Natural killer cell treated with Interleukin-12 subunit alpha and Interleukin-12 subunit beta and Interleukin-15 and Interleukin-18, amount 100 ng/mL, for 72 hours (primary cell): ENCODE data around the gene GFOD1. TPM values are rescaled to one million over a fixed set of nuclear protein-coding genes. Genes with fewer than 3 reads are reported as not detected.

Source experiments
- ATAC-seq, 2 donors: fragments of 150-1000 bp; cut with Tn5 transposase in 1 of 2; sonication (Bioruptor Pico), chemical (Tn5 transposase) in 1 of 2; 2 replicates each; pipeline ENCODE4 v1.10.0; 2021
- DNase-seq: peaks from one replicate; pipeline ENCODE4 v3.0.0; 2022; ENCODE audit warnings: low spot score
- H3K27ac Mint-ChIP-seq, 2 donors: 1 replicate in 1 of 2; 2 replicates in 1 of 2; pipeline ENCODE4 v1.8.0; 2022; ENCODE audit warnings: mixed read lengths in 2 of 2, mild to moderate bottlenecking in 1 of 2, moderate library complexity in 1 of 2
- H3K27me3 Mint-ChIP-seq, 2 donors: 1 replicate in 1 of 2; 2 replicates in 1 of 2; pipeline ENCODE4 v1.8.0; 2022; ENCODE audit warnings: mixed read lengths in 2 of 2
- H3K36me3 Mint-ChIP-seq: one replicate; pipeline ENCODE4 v1.8.0; 2022; ENCODE audit warnings: mixed read lengths
- H3K4me1 Mint-ChIP-seq, 2 donors: 1 replicate in 1 of 2; 2 replicates in 1 of 2; pipeline ENCODE4 v1.8.0; 2022; ENCODE audit warnings: low read depth in 2 of 2, mixed read lengths in 2 of 2, mild to moderate bottlenecking in 1 of 2
- H3K4me3 Mint-ChIP-seq: one replicate; pipeline ENCODE4 v1.8.0; 2022; ENCODE audit warnings: mixed read lengths
- H3K9me3 Mint-ChIP-seq: 2 replicates; pipeline ENCODE4 v1.8.0; 2022; ENCODE audit warnings: mixed read lengths
- total RNA-seq, 2 donors: library from RNA; stranded (reverse); gene quantifications; one replicate each; pipeline ENCODE4 v1.2.3, GENCODE V29; 2022

Gene GFOD1
- total RNA-seq, 2 donors from 2014 or later, result 9.7 to 12.1 TPM

DNA sequence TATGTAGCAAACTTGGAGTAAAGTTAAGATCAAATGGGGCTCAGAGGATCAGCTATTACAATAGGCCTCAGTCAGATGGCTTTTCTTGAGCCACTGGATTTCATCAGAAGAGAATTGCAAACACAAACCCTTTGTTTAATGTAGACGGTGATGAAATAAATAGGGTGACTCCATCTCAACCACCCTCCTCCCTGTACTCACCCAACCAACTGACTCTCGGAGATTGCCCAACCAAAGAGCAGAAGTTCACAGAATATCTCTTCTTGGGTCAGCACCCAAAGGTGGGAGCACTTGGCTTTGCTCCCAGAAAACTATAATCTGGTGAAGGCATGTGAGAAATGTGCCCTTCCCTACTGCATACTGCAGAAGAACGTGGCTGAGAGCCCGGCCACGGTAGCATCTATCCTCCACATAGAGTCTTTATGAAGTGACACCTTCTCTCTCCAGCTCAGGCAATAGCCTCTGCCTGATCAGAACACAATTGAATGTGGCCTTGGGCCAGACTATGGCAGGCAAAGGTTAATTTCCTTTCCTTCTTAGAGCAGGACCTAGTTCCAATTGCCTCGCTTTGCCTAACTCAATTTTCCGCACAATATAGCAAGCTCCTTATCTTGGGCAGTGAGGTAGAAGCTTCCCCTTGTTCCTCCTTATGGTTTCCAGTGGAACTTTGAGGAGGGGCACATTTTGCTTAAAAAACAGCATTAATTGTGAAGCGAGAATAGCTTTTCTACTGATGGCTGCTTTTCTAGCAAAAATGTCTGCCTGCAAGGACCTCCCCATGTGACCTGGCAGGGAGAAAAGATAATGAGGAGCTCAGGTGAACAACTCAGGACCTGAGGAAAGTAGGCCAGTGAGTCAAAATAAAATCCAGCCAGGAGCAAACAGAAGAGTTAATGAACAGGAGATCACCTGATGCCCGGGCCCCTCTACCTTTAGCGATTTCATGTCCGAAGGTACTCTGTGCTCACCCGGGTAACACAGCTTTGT, 79.4 kb downstream of the GFOD1 start:
- H3K4me1 Mint-ChIP-seq, result peaks cover 60 to 69% of the 10 kb centered on the region in 2 donors
- ATAC-seq (peak; percentile 53 to 68), DNase-seq (no peak)
- no peaks in the 10 kb centered on the region for H3K9me3 Mint-ChIP-seq
- H3K27ac Mint-ChIP-seq, result peak overlapping the region; percentile 48 to 94
- H3K36me3 Mint-ChIP-seq, result no peaks in the 10 kb centered on the region
- H3K4me3 Mint-ChIP-seq, result no peak overlapping the region
- H3K27me3 Mint-ChIP-seq, result no peaks in the 10 kb centered on the region

DNA sequence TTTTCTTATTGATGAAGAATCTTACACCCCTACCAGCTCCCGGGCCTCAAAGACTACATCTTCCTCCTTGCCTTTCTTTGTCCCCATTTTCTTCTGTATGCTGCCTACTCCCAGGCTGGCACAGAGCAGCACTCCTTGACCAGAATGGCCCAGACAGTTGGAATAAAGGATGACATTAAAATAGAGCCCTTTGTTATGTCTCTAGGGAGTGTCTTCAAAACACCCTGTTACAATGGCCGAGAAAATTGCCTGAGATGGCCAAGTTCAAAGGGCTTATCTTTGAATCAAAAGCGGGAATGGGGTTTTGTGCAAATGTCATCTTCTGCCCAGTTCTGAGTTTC, 80.1 kb downstream of the GFOD1 start:
- H3K27ac Mint-ChIP-seq, result peak overlapping the region; percentile 48 to 94
- H3K36me3 Mint-ChIP-seq, result no peaks in the 10 kb centered on the region
- H3K4me3 Mint-ChIP-seq, result no peak overlapping the region
- no peak for DNase-seq
- peaks cover 63 to 66% of the 10 kb centered on the region in 2 donors for H3K4me1 Mint-ChIP-seq
- no peaks in the 10 kb centered on the region for H3K27me3 Mint-ChIP-seq
- H3K9me3 Mint-ChIP-seq, result no peaks in the 10 kb centered on the region
- ATAC-seq, result no peak

GRCh38 chr6:13406781-13407180, 80.6 kb downstream of the GFOD1 start:
- Mint-ChIP-seq H3K27ac (peak overlapping the region; percentile 40 to 94), H3K4me3 (no peak overlapping the region), H3K4me1 (peaks cover 62 to 64% of the 10 kb centered on the region in 2 donors), H3K27me3 (no peaks in the 10 kb centered on the region), H3K36me3 (no peaks in the 10 kb centered on the region), H3K9me3 (no peaks in the 10 kb centered on the region)
- no peak for DNase-seq
- no peak for ATAC-seq

DNA sequence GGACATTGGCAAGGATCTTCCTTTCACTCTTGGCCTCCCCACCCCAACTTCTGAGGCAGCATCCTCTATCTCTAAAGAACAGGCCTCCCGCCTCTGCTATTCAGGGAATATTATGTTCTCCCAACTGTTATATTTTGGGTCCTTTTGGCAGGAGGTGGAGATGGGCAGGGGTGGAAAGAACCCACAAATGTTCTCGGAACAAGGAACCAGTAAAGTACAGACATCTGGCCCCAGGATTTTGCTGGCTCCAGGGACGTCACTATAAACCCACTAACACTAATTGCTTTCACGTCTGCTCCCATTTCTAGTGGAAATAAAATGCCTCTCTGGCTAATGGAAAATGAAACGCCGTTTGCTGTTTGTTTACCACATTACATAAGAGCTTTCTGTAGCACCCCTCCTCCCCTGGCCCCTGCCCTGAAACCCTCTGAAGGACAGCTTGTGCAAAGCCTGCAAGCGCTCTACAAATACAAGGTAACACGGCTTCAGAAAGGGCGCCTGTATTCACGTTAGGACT, 81.4 kb downstream of the GFOD1 start:
- no peaks in the 10 kb centered on the region for H3K27me3 Mint-ChIP-seq
- H3K27ac Mint-ChIP-seq, result peak overlapping the region; percentile 40 to 94
- no peak overlapping the region for H3K4me3 Mint-ChIP-seq
- H3K36me3 Mint-ChIP-seq, result no peaks in the 10 kb centered on the region
- H3K9me3 Mint-ChIP-seq, result no peaks in the 10 kb centered on the region
- DNase-seq (no peak), ATAC-seq (no peak)
- peaks cover 63 to 64% of the 10 kb centered on the region in 2 donors for H3K4me1 Mint-ChIP-seq

DNA sequence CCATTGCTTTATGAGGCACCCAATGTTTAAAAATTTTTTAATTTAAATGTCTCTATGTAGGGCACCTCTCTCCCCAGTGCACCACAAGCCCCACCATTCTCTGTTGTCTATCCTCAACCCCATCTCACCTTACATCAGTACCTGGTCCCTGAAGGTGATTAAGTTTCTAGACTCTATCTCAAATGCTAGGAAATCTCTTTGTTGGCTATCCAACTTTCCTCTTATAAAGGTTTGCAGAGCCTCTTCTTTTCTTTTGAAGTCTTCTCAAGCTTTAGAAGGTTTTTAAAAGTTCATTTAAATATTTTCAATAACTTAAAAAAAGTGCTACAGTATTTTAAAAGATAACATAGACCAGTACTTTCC, 82.5 kb downstream of the GFOD1 start:
- Mint-ChIP-seq H3K27ac (peak overlapping the region; percentile 55 to 90), H3K36me3 (no peaks in the 10 kb centered on the region), H3K27me3 (no peaks in the 10 kb centered on the region), H3K4me1 (peaks cover 62 to 63% of the 10 kb centered on the region in 2 donors), H3K9me3 (no peaks in the 10 kb centered on the region), H3K4me3 (no peak overlapping the region)
- ATAC-seq, result peak in 1 of 2 donors; percentile 11
- DNase-seq, result no peak

GRCh38 chr6:13404228-13404891, 83.0 kb downstream of the GFOD1 start:
- DNase-seq, result no peak
- Mint-ChIP-seq H3K4me3 (peak overlapping the region; percentile 16), H3K4me1 (peaks cover 65 to 66% of the 10 kb centered on the region in 2 donors), H3K36me3 (no peaks in the 10 kb centered on the region), H3K27me3 (no peaks in the 10 kb centered on the region), H3K27ac (peak overlapping the region; percentile 55 to 90), H3K9me3 (no peaks in the 10 kb centered on the region)
- ATAC-seq, result peak; percentile 86

DNA sequence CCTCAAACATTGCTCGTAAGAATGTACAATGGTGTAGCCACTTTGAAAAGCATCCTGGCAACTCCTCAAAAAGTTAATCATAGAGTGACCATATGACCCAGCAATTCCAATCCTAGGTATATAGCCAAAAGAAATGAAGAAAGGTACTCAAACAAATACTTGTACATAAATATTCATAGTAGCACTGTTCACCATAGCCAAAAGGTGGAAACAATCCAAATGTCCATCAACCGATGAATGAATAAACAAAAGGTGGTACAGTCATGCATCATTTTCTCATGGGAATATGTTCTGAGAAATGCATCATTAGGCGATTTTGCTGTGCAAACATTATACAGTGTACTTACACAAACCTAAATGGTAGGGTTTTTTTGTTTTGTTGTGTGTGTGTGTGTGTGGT, 84.7 kb downstream of the GFOD1 start:
- Mint-ChIP-seq H3K4me3 (no peak overlapping the region), H3K27ac (peak overlapping the region in 1 of 2 donors; percentile 28), H3K9me3 (no peaks in the 10 kb centered on the region), H3K36me3 (no peaks in the 10 kb centered on the region), H3K27me3 (no peaks in the 10 kb centered on the region), H3K4me1 (peaks cover 58 to 59% of the 10 kb centered on the region in 2 donors)
- ATAC-seq (no peak), DNase-seq (no peak)

DNA sequence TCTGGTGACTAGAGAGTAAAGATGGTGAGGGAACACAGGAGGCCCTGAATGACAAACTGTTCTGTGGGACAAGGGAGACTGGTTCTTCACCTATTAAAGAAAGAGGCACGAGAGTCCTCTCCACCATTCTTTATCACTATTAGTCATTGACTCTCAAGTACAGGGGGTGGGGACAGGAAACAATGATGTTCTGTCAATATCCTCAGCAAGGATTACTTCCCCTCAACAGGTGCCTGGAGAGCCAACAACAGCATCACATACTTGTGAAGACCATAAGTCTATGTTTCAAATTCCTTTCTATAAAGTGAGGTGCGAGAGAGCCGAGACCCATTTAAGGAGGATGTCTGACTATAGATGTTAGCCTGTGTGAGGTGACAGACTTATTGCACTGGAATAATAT, 86.6 kb downstream of the GFOD1 start:
- peak overlapping the region in 1 of 2 donors; percentile 40 for H3K27ac Mint-ChIP-seq
- peaks cover 53 to 56% of the 10 kb centered on the region in 2 donors for H3K4me1 Mint-ChIP-seq
- H3K36me3 Mint-ChIP-seq, result no peaks in the 10 kb centered on the region
- ATAC-seq (peak; percentile 37 to 43), DNase-seq (no peak)
- H3K9me3 Mint-ChIP-seq, result no peaks in the 10 kb centered on the region
- no peak overlapping the region for H3K4me3 Mint-ChIP-seq
- no peaks in the 10 kb centered on the region for H3K27me3 Mint-ChIP-seq

DNA sequence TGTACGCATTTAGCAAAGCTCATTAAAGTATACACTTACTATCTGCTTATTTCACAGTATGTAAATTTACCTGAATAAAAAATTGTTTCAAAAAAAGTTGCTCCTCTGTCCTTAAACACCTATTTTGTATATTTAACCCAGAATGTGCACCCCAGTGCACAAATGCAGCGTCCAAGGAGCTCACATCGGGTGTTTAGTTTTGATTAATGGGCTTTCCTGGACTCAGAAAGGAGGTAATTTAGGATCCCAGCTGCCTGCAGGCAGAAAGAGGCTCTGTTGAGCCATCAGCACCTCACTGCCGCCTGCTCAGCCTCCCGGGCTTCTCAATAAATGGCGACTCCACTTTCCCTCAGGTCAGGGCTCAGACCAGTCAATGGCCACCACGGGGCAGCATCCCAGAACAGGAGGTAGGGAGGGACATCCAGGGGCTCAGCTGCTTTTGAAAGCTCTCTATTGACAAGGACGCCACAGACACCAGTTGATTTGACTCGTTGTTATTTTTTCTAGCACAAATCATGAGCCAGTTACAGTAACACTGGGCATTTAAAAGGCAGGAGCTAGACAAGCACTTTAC, 88.9 kb downstream of the GFOD1 start:
- Mint-ChIP-seq H3K9me3 (no peaks in the 10 kb centered on the region), H3K27ac (peak overlapping the region in 1 of 2 donors; percentile 78), H3K36me3 (no peaks in the 10 kb centered on the region), H3K4me3 (no peak overlapping the region), H3K27me3 (no peaks in the 10 kb centered on the region), H3K4me1 (peaks cover 38 to 45% of the 10 kb centered on the region in 2 donors)
- ATAC-seq (no peak), DNase-seq (no peak)

DNA sequence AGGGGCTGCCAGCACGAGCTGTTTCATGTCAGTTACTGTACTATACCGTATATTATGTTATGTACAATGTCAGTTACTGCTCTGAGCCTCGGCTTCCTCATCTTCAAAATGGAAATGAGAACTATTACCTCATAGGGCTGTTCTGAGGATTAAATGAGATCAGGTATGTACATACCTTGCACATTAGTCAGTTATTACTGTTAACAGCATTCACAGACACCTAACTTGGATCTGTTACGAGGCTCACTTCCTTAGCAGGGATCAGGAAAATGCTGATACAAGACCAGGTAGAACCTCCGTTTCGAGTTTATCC, 89.4 kb downstream of the GFOD1 start:
- Mint-ChIP-seq H3K27ac (peak overlapping the region in 1 of 2 donors; percentile 78), H3K9me3 (no peaks in the 10 kb centered on the region), H3K36me3 (no peaks in the 10 kb centered on the region), H3K4me1 (peaks cover 36 to 44% of the 10 kb centered on the region in 2 donors), H3K4me3 (no peak overlapping the region), H3K27me3 (no peaks in the 10 kb centered on the region)
- no peak for ATAC-seq
- DNase-seq, result no peak

DNA sequence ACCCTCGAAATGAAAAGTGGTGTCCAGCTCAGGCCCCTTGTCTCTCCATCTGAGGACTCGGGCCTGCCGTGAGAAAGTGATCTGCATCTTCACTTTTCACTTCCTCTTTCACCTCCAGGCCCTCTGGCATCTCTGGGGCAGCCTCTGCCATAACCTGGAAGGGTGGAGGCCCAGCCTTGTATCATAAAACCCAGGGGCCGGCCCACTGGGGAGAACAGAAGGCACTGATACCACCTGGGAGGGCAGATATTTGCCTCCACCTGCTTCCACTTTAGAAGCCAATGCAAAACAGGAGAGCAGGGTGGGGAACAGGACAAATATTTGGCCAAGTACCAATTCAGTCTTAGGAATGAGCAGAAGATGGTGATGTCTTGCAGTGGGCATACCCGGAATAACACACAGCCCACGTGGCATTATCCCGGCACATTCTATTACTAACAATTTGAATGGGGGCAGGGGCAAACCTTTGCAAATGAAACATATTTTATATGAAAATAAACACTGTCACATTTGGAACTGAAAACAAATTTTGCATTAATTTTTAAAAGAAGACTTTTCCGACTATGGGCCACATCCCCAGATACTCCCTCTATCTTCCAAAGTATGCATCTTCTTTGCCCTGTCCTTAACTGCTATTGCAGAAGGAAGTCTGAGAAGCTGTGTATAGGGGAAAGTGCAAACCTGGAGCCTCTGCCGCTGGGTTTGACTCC, 89.9 kb downstream of the GFOD1 start:
- Mint-ChIP-seq H3K27me3 (no peaks in the 10 kb centered on the region), H3K4me1 (peaks cover 37 to 46% of the 10 kb centered on the region in 2 donors), H3K9me3 (no peaks in the 10 kb centered on the region), H3K4me3 (no peak overlapping the region), H3K36me3 (no peaks in the 10 kb centered on the region), H3K27ac (peak overlapping the region in 1 of 2 donors; percentile 78)
- DNase-seq, result no peak
- ATAC-seq, result no peak

- ATAC-seq, result no peak
- Mint-ChIP-seq H3K27me3 (no peaks in the 10 kb centered on the region), H3K4me3 (no peak overlapping the region), H3K4me1 (peaks cover 34 to 45% of the 10 kb centered on the region in 2 donors), H3K36me3 (no peaks in the 10 kb centered on the region), H3K27ac (peak overlapping the region in 1 of 2 donors; percentile 78), H3K9me3 (no peaks in the 10 kb centered on the region)
- DNase-seq, result no peak
Observed at GRCh38 chr6:13396241-13396792, 91.1 kb downstream of the GFOD1 start.
